Fibroblast of villous mesenchyme (primary cell): ENCODE measurements around the gene ST3GAL6. TPM values are rescaled to one million over a fixed set of nuclear protein-coding genes. Genes with fewer than 3 reads are reported as not detected.

Experiments
- DNase-seq: peaks from one replicate; pipeline ENCODE4 v3.0.0-alpha.2; 2010; ENCODE audit warnings: low read depth
- H3K4me3 ChIP-seq: 2 replicates; pipeline ENCODE4 v1.5.1; 2011; ENCODE audit warnings: low read depth, mild to moderate bottlenecking, low read length
- CTCF ChIP-seq: IDR thresholded peaks from 2 replicates; pipeline ENCODE4 v1.5.1; 2012; ENCODE audit warnings: low read depth, mild to moderate bottlenecking, low read length; ENCODE audit not compliant: insufficient read depth
- total RNA-seq: library from RNA; depleted of rRNA; stranded (reverse); fragments of >200 nt; gene quantifications from 2 replicates; pipeline ENCODE4 v1.2.3, GENCODE V29; 2012

ST3GAL6 gene
- total RNA-seq, 1 donor: 3.9 TPM

GRCh38 chr3:98726084-98726483 is 37.1 kb upstream of the ST3GAL6 start:
- no peak overlapping the region for H3K4me3 ChIP-seq
- no peak for DNase-seq
- TF ChIP-seq CTCF: no peak

GRCh38 chr3:98727638-98728037 is 35.5 kb upstream of the ST3GAL6 start:
- TF ChIP-seq CTCF: no peak
- DNase-seq: no peak
- no peak overlapping the region for H3K4me3 ChIP-seq

- no peak overlapping the region for H3K4me3 ChIP-seq
- DNase-seq: no peak
- no peak for TF ChIP-seq CTCF
These were observed 34.5 kb upstream of the ST3GAL6 start for GRCh38 chr3:98728672-98729071.

DNA sequence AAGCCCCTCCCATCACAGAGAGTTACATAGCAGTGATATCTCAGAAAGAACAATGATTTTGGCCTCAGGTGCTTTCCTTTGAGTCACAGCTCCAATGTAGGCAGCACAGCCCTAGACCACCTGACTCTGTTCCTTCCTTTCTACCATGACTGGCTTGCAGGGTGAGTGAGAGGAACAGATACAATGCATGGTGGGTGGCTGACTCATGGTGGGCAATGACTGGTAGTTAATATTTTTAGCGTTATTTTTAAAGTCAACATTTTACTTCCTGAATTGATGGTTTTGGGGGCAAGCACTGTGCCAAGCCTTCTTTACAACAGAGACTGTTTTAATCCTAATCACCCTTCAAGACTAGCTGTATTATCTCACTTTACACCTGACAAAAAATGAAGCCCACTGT is 32.8 kb upstream of the ST3GAL6 start:
- TF ChIP-seq CTCF: no peak
- DNase-seq: no peak
- H3K4me3 ChIP-seq: no peak overlapping the region

DNA sequence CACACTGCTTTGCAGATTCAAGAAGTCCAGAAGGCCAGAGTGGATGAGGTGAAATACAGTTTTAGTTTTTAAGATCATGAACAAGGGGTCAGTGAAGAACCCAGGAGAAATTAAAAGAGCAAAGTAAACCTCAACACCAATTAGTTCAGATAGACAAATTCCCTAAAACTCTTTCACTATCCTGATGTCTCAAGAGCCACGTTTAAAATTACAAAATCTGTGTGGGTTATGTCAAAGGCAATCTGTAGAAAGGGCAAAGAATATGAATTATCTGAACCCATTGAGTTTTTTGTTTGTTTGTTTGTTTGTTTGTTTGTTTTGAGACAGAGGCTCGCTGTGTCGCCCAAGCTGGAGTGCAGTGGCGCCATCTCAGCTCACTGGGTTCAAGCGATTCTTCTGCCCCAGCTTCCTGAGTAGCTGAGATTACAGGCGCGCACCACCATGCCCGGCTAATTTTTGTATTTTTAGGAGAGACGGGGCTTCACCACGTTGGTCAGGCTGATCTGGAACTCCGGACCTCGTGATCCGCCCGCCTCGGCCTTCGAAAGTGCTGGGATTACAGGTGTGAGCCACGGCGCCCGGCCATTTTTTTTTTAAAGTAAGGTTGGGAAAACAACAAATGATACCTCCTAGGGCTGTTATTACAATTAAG is 32.1 kb upstream of the ST3GAL6 start:
- TF ChIP-seq CTCF: no peak
- no peak overlapping the region for H3K4me3 ChIP-seq
- no peak for DNase-seq

- DNase-seq: no peak
- H3K4me3 ChIP-seq: peak overlapping the region; percentile 68
- no peak for TF ChIP-seq CTCF
These were observed 31.3 kb upstream of the ST3GAL6 start for GRCh38 chr3:98731720-98732285.
